Central memory CD8-positive, alpha-beta T cell (primary cell): ENCODE measurements around the gene SMPDL3B.
A peak's percentile ranks its signal among the peaks of the same experiment; 100 is the strongest.

ENCODE experiments used
- ATAC-seq: fragments of 150-1000 bp; cut with Tn5 transposase; replicated peaks from 2 replicates; pipeline ENCODE4 v1.10.0; 2022; ENCODE audit warnings: mild to moderate bottlenecking, moderate FRiP score, moderate number of reproducible peaks; ENCODE audit not compliant: poor library complexity, severe bottlenecking; ENCODE audit errors: extremely low read depth
- DNase-seq, 2 donors: peaks; one replicate each; pipeline ENCODE4 v3.0.0; 2021; ENCODE audit warnings: low spot score in 2 of 2
- H3K27ac Mint-ChIP-seq: one replicate; pipeline ENCODE4 v1.8.0; 2022; ENCODE audit warnings: low read depth, mild to moderate bottlenecking, moderate library complexity, mixed read lengths
- H3K27me3 Mint-ChIP-seq: one replicate; pipeline ENCODE4 v1.8.0; 2022; ENCODE audit warnings: mixed read lengths
- H3K36me3 Mint-ChIP-seq: one replicate; pipeline ENCODE4 v1.8.0; 2022; ENCODE audit warnings: mild to moderate bottlenecking, moderate library complexity, mixed read lengths; ENCODE audit not compliant: insufficient read depth
- H3K4me1 Mint-ChIP-seq: one replicate; pipeline ENCODE4 v1.8.0; 2022; ENCODE audit warnings: mixed read lengths
- H3K4me3 Mint-ChIP-seq: one replicate; pipeline ENCODE4 v1.8.0; 2022; ENCODE audit warnings: mild to moderate bottlenecking, moderate library complexity, mixed read lengths
- H3K9me3 Mint-ChIP-seq: one replicate; pipeline ENCODE4 v1.8.0; 2022; ENCODE audit warnings: mixed read lengths

Gene SMPDL3B

GRCh38 chr1:27922272-27922671, 12.5 kb upstream of the SMPDL3B start:
- ATAC-seq (no peak), DNase-seq (no peak)
- Mint-ChIP-seq H3K9me3 (no peaks in the 10 kb centered on the region), H3K27me3 (no peaks in the 10 kb centered on the region), H3K36me3 (no peaks in the 10 kb centered on the region), H3K4me3 (no peak overlapping the region), H3K4me1 (no peaks in the 10 kb centered on the region), H3K27ac (no peak overlapping the region)

DNA sequence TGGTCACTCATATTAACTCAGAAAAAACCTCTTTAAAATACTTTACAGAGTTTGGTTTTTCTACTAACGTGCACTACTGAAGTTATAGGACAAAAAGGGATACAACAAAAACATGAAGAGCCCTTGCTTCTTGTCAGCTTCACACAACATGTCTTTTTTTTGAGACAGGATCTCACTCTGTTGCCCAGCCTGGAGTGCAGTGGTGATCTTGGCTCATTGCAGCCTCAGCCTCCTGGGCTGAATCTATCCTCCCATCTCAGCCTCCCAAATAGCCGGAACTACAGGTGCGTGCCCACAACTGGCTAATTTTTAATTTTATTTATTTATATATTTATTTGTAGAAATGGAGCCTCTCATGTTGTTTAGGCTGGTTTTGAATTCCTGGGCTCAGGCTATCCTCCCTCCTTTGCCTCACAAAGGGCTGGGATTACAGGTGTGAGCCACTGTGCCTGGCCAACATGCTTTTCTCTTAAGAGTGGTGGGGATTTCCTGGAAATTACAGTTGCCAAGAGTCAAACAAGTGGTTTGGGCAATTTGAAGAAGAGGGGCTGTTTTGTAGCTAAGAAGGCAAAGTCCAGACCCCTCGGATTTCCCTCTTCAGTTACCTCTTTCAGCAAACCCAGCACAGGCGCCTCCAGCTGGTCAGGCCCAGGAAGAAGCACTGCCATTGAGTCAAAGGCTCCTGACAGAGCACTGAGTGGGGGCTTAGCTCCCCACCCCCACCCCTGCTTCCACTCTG, 6.4 kb upstream of the SMPDL3B start:
- no peaks in the 10 kb centered on the region for H3K36me3 Mint-ChIP-seq
- no peaks in the 10 kb centered on the region for H3K4me1 Mint-ChIP-seq
- H3K4me3 Mint-ChIP-seq: no peak overlapping the region
- no peak overlapping the region for H3K27ac Mint-ChIP-seq
- H3K27me3 Mint-ChIP-seq: peaks cover 15% of the 10 kb centered on the region
- no peak for DNase-seq
- no peaks in the 10 kb centered on the region for H3K9me3 Mint-ChIP-seq
- ATAC-seq: no peak

DNA sequence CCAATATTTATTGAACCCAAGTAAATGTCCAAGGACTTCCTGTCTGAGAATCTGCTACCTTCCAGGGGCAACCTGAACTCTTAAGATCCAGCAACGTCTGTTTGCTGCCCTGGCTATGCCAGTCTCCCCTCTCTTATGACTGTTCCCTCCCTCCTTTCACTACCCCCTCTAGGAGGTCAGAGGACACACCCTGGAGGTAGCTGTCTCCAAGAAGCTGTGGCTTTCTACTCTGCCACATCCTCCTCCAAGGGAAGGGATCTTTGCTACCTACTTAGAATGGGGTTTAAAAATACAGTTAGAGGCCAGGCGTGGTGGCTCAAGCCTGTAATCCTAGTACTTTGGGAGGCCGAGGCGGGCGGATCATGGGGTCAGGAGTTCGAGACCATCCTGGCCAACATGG, 3.6 kb upstream of the SMPDL3B start:
- DNase-seq: no peak
- H3K4me3 Mint-ChIP-seq: no peak overlapping the region
- peaks cover 10% of the 10 kb centered on the region for H3K4me1 Mint-ChIP-seq
- no peaks in the 10 kb centered on the region for H3K36me3 Mint-ChIP-seq
- H3K9me3 Mint-ChIP-seq: no peaks in the 10 kb centered on the region
- no peak overlapping the region for H3K27ac Mint-ChIP-seq
- ATAC-seq: no peak
- peaks cover 29% of the 10 kb centered on the region for H3K27me3 Mint-ChIP-seq

GRCh38 chr1:27931759-27932158, 3.0 kb upstream of the SMPDL3B start:
- H3K4me1 Mint-ChIP-seq: peaks cover 10% of the 10 kb centered on the region
- H3K9me3 Mint-ChIP-seq: no peaks in the 10 kb centered on the region
- H3K27me3 Mint-ChIP-seq: peaks cover 29% of the 10 kb centered on the region
- H3K4me3 Mint-ChIP-seq: no peak overlapping the region
- no peak for DNase-seq
- H3K36me3 Mint-ChIP-seq: no peaks in the 10 kb centered on the region
- ATAC-seq: no peak
- H3K27ac Mint-ChIP-seq: no peak overlapping the region

DNA sequence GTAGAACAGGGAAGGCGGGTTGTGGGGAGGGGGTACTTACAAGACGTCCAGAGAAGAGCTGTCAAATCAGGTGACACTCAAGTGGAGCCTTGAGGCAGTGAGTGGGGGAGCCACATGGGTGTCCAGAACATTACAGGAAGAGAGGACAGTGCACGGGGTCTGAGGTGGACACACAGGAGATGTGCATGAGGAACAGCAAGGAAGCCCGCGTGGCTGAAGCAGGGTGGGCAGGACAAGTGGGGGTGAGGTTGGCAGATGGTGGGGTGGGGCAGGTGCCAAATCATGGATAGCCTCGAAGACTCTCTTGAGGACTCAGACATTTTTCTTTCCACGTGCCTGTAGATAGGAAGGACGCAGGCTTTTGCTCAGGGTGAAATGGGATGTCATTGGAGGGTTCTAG, 921 bp downstream of the SMPDL3B start:
- no peaks in the 10 kb centered on the region for H3K36me3 Mint-ChIP-seq
- peaks cover 19% of the 10 kb centered on the region for H3K4me1 Mint-ChIP-seq
- peak overlapping the region; percentile 5 for H3K27ac Mint-ChIP-seq
- DNase-seq (no peak), ATAC-seq (no peak)
- H3K4me3 Mint-ChIP-seq: no peak overlapping the region
- no peaks in the 10 kb centered on the region for H3K9me3 Mint-ChIP-seq
- H3K27me3 Mint-ChIP-seq: peaks cover 29% of the 10 kb centered on the region

DNA sequence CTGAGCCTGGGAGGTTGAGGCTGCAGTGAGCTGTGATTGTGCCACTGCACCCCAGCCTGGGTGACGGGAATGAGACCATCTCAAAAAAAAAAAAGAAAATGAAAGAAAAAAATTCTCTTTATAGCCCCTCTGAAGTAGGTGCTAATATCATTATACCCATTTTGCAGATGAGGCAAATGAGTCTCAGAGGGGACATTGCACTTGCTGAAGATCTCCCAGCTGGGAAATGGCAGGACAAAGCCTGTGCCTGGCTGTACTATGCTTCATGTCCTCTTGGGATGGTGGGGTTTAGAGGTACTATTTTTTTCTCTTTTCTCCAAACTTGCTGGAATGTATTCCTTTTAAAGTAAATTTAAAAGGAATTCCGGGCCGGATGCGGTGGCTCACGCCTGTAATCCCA, 1.6 kb downstream of the SMPDL3B start:
- Mint-ChIP-seq H3K9me3 (no peaks in the 10 kb centered on the region), H3K27ac (no peak overlapping the region), H3K36me3 (no peaks in the 10 kb centered on the region), H3K4me1 (peaks cover 19% of the 10 kb centered on the region), H3K4me3 (no peak overlapping the region), H3K27me3 (peaks cover 29% of the 10 kb centered on the region)
- DNase-seq (no peak), ATAC-seq (no peak)

GRCh38 chr1:27937524-27937836, 2.7 kb downstream of the SMPDL3B start:
- H3K27ac Mint-ChIP-seq: no peak overlapping the region
- DNase-seq (no peak), ATAC-seq (no peak)
- peaks cover 19% of the 10 kb centered on the region for H3K4me1 Mint-ChIP-seq
- peaks cover 20% of the 10 kb centered on the region for H3K27me3 Mint-ChIP-seq
- no peaks in the 10 kb centered on the region for H3K36me3 Mint-ChIP-seq
- no peak overlapping the region for H3K4me3 Mint-ChIP-seq
- H3K9me3 Mint-ChIP-seq: no peaks in the 10 kb centered on the region

DNA sequence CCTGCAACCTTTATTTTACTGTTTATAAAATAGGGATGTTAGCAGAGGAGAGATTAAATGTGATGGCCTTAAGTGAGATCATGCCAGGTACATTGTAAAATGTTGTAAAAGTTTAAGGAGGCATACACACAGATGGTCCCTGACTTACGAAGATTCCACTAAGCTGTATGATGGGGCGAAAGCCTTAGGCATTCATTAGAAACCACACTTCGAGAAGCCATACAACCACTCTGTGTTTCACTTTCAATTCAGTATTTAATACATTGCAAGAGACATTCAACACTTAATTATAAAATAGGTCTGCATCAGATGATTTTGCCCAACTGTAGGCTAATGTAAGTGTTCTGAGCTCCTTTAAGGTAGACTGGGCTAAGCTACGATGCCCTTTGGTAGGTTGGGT, 3.7 kb downstream of the SMPDL3B start:
- ATAC-seq: no peak
- no peak overlapping the region for H3K4me3 Mint-ChIP-seq
- H3K9me3 Mint-ChIP-seq: no peaks in the 10 kb centered on the region
- H3K27ac Mint-ChIP-seq: no peak overlapping the region
- H3K36me3 Mint-ChIP-seq: no peaks in the 10 kb centered on the region
- peaks cover 29% of the 10 kb centered on the region for H3K4me1 Mint-ChIP-seq
- H3K27me3 Mint-ChIP-seq: peaks cover 14% of the 10 kb centered on the region
- no peak for DNase-seq

DNA sequence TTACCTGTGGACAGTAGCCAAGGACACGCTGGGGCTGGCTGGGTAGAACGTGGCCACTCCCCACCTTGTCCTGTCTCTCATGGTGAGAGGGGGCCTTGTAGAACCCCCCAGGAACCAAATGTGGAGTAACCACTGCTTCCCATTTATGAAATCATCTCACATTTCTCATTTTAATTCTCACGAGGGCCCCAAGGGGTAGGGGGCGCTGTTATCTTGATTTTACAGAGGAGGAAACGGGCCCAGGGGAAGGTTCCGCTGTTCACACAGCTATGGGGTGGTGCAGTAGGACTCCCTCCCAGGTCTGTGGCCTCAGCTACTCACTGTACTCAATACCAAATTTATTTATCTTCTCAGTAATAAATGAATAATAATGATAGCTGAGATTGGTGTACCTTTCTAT, 5.5 kb downstream of the SMPDL3B start:
- Mint-ChIP-seq H3K4me1 (peaks cover 29% of the 10 kb centered on the region), H3K4me3 (no peak overlapping the region), H3K27ac (peak overlapping the region; percentile 47), H3K27me3 (peaks cover 8% of the 10 kb centered on the region), H3K9me3 (no peaks in the 10 kb centered on the region), H3K36me3 (no peaks in the 10 kb centered on the region)
- ATAC-seq (peak; percentile 84), DNase-seq (peak; percentile 47 to 56)

- Mint-ChIP-seq H3K4me1 (peaks cover 26% of the 10 kb centered on the region), H3K27ac (peak overlapping the region; percentile 47), H3K4me3 (no peak overlapping the region), H3K9me3 (no peaks in the 10 kb centered on the region), H3K36me3 (no peaks in the 10 kb centered on the region), H3K27me3 (peaks cover under 1% of the 10 kb centered on the region)
- no peak for ATAC-seq
- DNase-seq: no peak
These were observed 6.2 kb downstream of the SMPDL3B start for GRCh38 chr1:27940870-27941560.

DNA sequence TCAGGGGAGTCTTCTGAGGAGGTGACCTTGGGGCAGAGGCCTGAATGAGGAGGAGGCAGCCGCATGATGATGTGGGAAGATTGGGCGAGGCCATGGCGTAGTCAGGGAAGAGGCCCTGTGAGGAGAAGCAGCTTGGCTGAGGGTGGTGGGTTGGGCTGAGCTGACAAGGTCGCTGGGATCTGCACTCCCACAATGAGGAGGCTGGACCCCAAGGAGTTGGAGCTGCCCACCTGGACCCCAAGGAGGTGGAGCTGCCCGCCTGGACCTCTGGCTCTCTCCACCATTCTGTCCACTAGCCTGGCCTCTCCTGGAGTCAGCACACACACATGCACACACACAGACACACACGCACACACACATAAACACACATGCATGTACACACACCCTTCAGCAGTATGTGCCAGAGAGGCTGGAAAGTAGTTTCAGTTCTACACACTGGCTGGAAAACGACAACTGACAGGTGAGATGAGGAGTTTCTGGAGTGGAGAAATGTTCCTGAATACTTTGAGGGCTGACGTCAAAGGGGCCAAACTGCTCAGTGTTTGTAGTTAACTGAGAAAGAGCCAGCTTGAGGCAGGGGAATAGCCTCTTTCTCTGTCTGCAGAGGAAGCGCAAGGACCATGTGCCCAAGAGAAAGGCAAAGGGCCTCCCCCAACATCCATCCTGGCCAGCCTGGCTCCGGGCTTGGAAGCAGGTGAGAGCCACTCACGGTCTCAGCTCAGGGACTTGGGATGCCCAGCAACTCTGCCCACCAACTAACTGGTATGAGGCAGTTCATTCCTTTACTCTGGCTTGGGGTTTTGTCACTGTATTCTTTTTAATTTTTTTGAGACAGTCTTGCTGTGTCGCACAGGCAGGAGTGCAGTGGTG, 7.1 kb downstream of the SMPDL3B start:
- Mint-ChIP-seq H3K36me3 (no peaks in the 10 kb centered on the region), H3K4me3 (no peak overlapping the region), H3K9me3 (no peaks in the 10 kb centered on the region), H3K27ac (no peak overlapping the region), H3K27me3 (no peaks in the 10 kb centered on the region), H3K4me1 (peaks cover 26% of the 10 kb centered on the region)
- DNase-seq (no peak), ATAC-seq (no peak)

GRCh38 chr1:27945020-27945419, 10.2 kb downstream of the SMPDL3B start:
- H3K9me3 Mint-ChIP-seq: no peaks in the 10 kb centered on the region
- H3K27me3 Mint-ChIP-seq: no peaks in the 10 kb centered on the region
- ATAC-seq (no peak), DNase-seq (no peak)
- peak overlapping the region; percentile 67 for H3K27ac Mint-ChIP-seq
- no peak overlapping the region for H3K4me3 Mint-ChIP-seq
- H3K4me1 Mint-ChIP-seq: peaks cover 23% of the 10 kb centered on the region
- H3K36me3 Mint-ChIP-seq: no peaks in the 10 kb centered on the region

DNA sequence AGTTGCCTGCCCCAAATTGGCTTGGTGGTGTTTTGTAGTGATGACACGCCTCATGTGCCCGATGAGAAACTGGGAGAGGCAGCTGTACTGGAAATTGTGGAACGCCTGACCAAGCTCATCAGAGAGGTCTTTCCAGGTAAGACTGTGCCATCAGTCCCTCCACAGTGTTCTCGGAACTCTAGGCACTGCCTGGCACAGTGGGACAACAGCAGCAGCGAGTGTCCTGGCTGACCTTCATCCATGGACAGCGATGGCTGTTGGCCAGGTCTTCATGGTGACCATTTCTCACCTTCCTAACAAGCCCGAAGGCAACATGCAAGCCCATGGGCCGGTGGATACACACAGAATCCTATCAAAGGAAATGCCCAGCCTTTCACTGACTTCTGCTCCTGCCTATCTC, 14.2 kb downstream of the SMPDL3B start:
- Mint-ChIP-seq H3K9me3 (no peaks in the 10 kb centered on the region), H3K27me3 (no peaks in the 10 kb centered on the region), H3K4me3 (no peak overlapping the region), H3K36me3 (no peaks in the 10 kb centered on the region), H3K4me1 (peaks cover 4% of the 10 kb centered on the region), H3K27ac (no peak overlapping the region)
- ATAC-seq (no peak), DNase-seq (no peak)
